LNCAP (cell line): ENCODE results near the gene DVL2.

ENCODE experiments used
- CTCF ChIP-seq: fragments of 450-650 bp; IDR thresholded peaks from 2 replicates; pipeline ENCODE4 v1.5.1; 2017; ENCODE audit warnings: mild to moderate bottlenecking

The DVL2 gene

GRCh38 chr17:7260151-7260550, 25.8 kb upstream of the DVL2 start:
- no peak for TF ChIP-seq CTCF

GRCh38 chr17:7259555-7259889, 25.2 kb upstream of the DVL2 start:
- no peak for TF ChIP-seq CTCF

DNA sequence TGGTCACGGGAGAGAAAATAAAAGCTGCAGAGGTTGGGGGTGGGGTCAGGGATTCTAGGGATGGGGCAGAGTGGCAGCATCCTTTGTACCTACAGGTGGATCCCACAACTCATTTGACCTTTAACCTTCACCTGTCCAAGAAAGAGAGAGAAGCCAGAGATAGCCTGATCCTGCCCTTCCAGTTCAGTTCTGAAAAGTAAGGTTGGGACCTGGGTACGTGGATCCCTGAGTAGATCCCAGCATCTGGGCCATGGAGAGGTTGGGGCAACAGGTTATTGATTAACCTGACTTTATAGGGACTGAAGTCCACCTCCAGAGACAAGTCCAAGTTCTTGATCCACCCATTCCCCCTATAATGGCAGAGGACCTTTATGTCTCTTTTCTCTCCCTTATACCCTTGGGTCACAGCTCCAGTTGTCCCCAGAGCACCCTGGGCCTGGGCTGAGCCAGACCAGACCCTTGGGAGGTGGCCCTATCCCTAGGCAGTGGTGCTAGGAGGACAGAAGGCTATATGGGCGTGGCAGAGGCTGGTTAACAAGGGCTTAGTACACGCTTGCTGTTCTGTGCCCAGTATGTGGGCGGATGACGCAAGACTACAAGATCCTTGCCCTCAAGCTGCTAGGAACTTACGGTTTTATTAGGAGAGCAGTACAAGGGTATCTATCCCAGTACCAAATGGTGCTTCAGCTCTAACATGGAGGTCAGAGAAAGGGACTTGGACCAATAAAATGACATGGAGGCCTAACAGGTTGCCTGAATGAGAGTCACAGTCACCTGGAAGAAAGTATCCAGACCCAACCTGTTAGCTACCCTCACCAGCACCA, 24.6 kb upstream of the DVL2 start:
- TF ChIP-seq CTCF: no peak

DNA sequence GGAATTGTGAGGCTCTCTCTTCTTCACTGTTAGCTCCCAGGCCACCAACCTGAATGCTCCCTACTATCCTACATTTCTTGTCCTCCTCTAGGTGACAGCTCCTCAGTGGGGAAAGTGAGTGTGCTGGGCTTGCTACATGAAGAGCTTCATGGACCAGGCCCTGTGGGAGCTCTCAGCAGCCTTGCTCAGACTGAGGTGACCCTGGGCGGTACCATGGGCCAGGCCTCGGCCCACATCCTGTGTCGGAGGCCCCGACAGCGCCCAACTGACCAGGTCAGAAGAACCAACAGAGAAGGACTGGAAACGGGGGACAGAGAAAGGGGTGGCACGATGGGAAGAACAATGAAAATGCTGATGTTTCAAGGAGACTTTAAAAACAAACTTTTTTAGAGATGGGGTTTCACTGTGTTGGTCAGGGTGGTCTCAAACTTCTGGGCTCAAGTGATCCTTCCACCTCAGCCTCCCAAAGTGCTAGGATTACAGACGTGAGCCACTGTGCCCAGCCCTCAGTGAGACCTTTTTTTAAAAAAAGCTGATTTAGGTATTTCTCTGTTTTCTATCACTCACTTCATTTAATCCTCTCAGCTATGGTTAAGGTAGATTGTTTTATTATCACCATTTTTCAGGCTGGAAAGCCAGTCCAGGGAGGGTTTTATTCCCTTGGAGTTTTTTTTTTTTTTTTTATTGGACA, 22.6 kb upstream of the DVL2 start:
- TF ChIP-seq CTCF: no peak

DNA sequence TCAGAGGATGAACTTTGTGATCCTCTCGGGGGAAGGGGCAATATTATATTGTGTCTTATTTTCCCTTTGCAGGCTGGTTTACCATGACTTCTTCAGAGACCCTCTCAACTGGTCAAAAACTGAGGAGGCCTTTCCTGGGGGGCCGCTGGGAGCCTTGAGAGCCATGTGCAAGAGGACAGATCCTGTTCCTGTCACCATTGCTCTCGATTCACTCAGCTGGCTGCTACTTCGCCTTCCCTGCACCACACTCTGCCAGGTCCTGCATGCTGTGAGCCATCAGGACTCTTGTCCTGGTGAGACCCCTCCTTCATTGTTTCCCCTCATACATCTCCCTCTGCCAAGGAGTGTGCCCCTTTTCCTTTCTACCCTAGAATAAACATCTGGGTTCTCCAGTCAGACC, 20.2 kb upstream of the DVL2 start:
- TF ChIP-seq CTCF: no peak

DNA sequence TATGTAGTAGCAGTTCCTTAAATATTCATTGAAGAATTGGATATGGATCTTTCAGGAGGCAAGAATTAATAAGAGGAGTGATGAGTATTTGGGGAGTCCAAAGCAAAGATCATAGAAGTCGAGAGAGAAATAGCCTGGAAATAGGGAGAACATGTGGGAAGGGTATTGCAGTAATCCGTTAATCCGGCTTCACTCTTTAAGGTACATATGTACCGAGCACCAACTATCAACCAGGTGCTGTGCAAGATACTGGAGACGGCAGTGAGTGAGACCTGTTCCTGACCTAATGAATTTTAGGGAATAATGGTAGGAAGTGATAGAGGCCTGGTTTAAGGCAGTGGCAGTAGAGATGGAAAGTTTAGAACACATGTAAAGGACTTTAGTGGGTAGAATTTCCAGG, 18.8 kb upstream of the DVL2 start:
- TF ChIP-seq CTCF: no peak

DNA sequence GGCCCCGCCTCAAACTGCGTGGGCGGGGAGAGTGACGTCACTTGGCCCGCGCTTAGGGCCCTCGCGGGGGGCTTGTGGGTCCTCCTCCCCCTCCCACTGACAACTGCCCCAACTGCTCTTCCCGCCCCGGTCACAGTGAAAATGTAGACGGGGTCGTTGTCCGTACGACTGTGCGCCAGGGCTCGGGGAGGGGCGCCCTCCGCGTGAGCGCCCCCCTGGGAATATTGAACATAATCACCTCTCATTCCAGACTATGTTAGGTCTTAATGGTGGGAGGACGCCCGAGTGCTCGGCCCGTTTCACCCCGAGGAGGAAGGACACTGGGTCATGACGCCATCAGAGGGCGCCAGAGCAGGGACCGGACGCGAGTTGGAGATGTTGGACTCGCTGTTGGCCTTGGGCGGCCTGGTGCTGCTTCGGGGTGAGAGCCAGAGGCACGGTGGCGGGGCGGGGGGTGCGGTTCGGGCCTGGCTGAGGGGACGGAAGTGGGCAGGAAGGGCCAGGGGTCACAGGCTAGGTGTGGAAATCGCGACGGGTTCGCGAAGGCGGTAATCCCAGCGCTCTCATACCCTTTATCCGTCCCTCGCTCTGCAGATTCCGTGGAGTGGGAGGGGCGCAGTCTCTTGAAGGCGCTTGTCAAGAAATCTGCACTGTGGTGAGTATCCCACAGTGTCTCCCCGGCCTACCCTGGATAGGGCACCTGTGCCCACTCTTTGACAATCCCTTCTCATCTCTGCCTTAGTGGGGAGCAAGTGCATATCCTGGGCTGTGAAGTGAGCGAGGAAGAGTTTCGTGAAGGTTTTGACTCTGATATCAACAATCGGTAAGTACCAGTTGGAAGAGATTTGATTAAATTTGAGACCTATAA, 18.1 kb upstream of the DVL2 start, which contains the start of gene ELP5:
TSS of gene ELP5 (plus strand) at position 40 of the 868 bp plus-strand sequence. CDS start at position 376, 336 bp downstream.
- peak; percentile 55 for TF ChIP-seq CTCF
